ENCODE results near the gene CYP3A5.

CYP3A5 gene

DNA sequence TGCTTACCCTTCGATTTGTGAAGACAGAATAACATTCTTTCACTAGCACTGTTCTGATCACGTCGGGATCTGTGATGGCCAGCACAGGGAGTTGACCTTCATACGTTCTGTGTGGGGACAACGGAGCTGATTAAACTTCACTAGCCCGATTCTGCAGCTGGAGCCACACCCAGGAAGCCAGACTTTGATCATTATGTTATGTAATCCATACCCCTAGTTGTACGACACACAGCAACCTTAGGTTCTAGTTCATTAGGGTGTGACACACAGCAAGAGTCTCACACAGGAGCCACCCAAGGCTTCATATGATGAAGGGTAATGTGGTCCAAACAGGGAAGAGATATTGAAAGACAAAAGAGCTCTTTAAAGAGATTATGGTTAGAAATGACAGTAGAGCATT lies 7.2 kb downstream of the CYP3A5 start:
- no peak overlapping the region for H3K4me2 ChIP-seq (ENCODE audit: low read length)
- H3F3A ChIP-seq (ENCODE audit: insufficient read depth, low read length): no peaks in the 10 kb centered on the region

DNA sequence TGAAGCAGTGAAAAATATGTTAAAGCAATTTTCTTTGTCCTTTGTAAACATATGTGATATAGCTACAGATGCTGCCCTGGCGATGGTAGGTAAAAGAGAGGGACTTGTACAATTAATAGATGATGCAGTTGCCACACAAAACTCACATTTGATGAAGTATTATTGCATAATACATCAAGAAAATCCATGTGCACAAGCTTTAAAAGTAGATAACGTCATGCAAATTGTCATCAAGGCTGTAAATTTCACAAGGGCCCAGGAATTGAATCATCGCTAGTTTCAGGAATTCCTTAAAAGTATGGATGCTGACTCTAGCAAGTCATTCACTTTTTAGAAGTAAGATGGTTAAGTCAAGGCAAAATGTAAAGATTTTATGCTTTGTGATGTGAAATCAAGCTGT lies 10.0 kb downstream of the CYP3A5 start:
- Histone ChIP-seq H2AFZ (ENCODE audit: low read length) (no peak overlapping the region), H3K27ac (ENCODE audit: low read depth, low read length, poor library complexity, severe bottlenecking) (no peak overlapping the region), H3F3A (ENCODE audit: insufficient read depth, low read length) (no peaks in the 10 kb centered on the region), H3K36me3 (ENCODE audit: insufficient read depth, low read length) (no peaks in the 10 kb centered on the region), H3K4me2 (ENCODE audit: low read length) (no peak overlapping the region), H3K9me3 (ENCODE audit: low read length) (no peaks in the 10 kb centered on the region), H3K4me1 (ENCODE audit: insufficient read depth, low read length, severe bottlenecking) (no peaks in the 10 kb centered on the region), H3K79me2 (ENCODE audit: insufficient read depth, low read length) (no peaks in the 10 kb centered on the region), H3K9me2 (ENCODE audit: low read depth, low read length) (no peaks in the 10 kb centered on the region), H4K20me1 (ENCODE audit: insufficient read depth, low read length) (no peaks in the 10 kb centered on the region), H3K9ac (ENCODE audit: low read length) (no peak overlapping the region), H3K27me3 (ENCODE audit: insufficient read depth, low read length) (no peaks in the 10 kb centered on the region), H3K4me3 (ENCODE audit: low read depth, low read length, poor library complexity, severe bottlenecking) (no peak overlapping the region)
- TF ChIP-seq EZH2 (IDR thresholded peaks at IDR 0.05; ENCODE audit: borderline replicate concordance, low read length): no peak
- TF ChIP-seq, protein P1, sequence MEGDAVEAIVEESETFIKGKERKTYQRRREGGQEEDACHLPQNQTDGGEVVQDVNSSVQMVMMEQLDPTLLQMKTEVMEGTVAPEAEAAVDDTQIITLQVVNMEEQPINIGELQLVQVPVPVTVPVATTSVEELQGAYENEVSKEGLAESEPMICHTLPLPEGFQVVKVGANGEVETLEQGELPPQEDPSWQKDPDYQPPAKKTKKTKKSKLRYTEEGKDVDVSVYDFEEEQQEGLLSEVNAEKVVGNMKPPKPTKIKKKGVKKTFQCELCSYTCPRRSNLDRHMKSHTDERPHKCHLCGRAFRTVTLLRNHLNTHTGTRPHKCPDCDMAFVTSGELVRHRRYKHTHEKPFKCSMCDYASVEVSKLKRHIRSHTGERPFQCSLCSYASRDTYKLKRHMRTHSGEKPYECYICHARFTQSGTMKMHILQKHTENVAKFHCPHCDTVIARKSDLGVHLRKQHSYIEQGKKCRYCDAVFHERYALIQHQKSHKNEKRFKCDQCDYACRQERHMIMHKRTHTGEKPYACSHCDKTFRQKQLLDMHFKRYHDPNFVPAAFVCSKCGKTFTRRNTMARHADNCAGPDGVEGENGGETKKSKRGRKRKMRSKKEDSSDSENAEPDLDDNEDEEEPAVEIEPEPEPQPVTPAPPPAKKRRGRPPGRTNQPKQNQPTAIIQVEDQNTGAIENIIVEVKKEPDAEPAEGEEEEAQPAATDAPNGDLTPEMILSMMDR (IDR thresholded peaks at IDR 0.05; ENCODE audit: low read length): no peak

More for the DNA sequence above, 7.2 kb downstream of the CYP3A5 start:
- Histone ChIP-seq H3K9me3 (ENCODE audit: low read length) (no peaks in the 10 kb centered on the region), H3K4me1 (ENCODE audit: insufficient read depth, low read length, severe bottlenecking) (no peaks in the 10 kb centered on the region), H3K27ac (ENCODE audit: low read depth, low read length, poor library complexity, severe bottlenecking) (no peak overlapping the region), H3K36me3 (ENCODE audit: insufficient read depth, low read length) (no peaks in the 10 kb centered on the region), H3K79me2 (ENCODE audit: insufficient read depth, low read length) (no peaks in the 10 kb centered on the region), H3K9ac (ENCODE audit: low read length) (no peak overlapping the region), H3K9me2 (ENCODE audit: low read depth, low read length) (no peaks in the 10 kb centered on the region), H3K4me3 (ENCODE audit: low read depth, low read length, poor library complexity, severe bottlenecking) (no peak overlapping the region), H4K20me1 (ENCODE audit: insufficient read depth, low read length) (no peaks in the 10 kb centered on the region), H2AFZ (ENCODE audit: low read length) (no peak overlapping the region), H3K27me3 (ENCODE audit: insufficient read depth, low read length) (no peaks in the 10 kb centered on the region)
- no peak for TF ChIP-seq EZH2 (IDR thresholded peaks at IDR 0.05; ENCODE audit: borderline replicate concordance, low read length)
- TF ChIP-seq, protein P1 (IDR thresholded peaks at IDR 0.05; ENCODE audit: low read length): no peak

DNA sequence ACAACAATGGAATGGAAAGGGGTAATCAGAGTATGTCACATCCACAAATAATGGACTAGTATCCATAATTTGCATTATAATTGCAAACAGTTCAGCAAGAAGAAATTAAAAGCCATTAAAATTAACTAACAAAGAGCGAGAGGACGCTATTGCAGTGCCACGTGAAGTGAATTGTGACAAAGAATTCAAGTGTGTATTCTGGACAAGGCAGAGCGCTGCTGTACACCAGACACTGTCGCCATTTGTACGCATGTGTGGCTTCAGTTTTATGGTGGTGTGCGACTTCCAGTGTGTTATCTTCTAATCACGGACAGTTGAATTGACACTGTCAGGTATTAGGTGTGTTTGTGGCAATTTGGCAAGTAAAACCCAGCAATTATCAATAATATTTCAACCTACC lies 11.3 kb downstream of the CYP3A5 start:
- H3K9ac ChIP-seq (ENCODE audit: low read length): no peak overlapping the region
- H3K79me2 ChIP-seq (ENCODE audit: insufficient read depth, low read length): no peaks in the 10 kb centered on the region

More for the DNA sequence above, 11.3 kb downstream of the CYP3A5 start:
- Histone ChIP-seq H3K27me3 (ENCODE audit: insufficient read depth, low read length) (no peaks in the 10 kb centered on the region), H3K4me3 (ENCODE audit: low read depth, low read length, poor library complexity, severe bottlenecking) (no peak overlapping the region), H3K36me3 (ENCODE audit: insufficient read depth, low read length) (no peaks in the 10 kb centered on the region), H3K27ac (ENCODE audit: low read depth, low read length, poor library complexity, severe bottlenecking) (no peak overlapping the region), H3K4me2 (ENCODE audit: low read length) (no peak overlapping the region), H3F3A (ENCODE audit: insufficient read depth, low read length) (no peaks in the 10 kb centered on the region), H4K20me1 (ENCODE audit: insufficient read depth, low read length) (no peaks in the 10 kb centered on the region), H3K9me2 (ENCODE audit: low read depth, low read length) (no peaks in the 10 kb centered on the region), H2AFZ (ENCODE audit: low read length) (no peak overlapping the region), H3K9me3 (ENCODE audit: low read length) (no peaks in the 10 kb centered on the region), H3K4me1 (ENCODE audit: insufficient read depth, low read length, severe bottlenecking) (no peaks in the 10 kb centered on the region)
- TF ChIP-seq, protein P1 (IDR thresholded peaks at IDR 0.05; ENCODE audit: low read length): no peak
- TF ChIP-seq EZH2 (IDR thresholded peaks at IDR 0.05; ENCODE audit: borderline replicate concordance, low read length): no peak

Measured in OCI-LY1 (cell line).